Sigmoid colon (tissue), 7 donors: ENCODE measurements around the gene CDH23. TPM values are rescaled to one million over a fixed set of nuclear protein-coding genes. Genes with fewer than 3 reads are reported as not detected.

ENCODE experiments used
- DNase-seq: peaks from one replicate; pipeline ENCODE4 v3.0.0-alpha.2; 2019
- H3K27ac ChIP-seq, 4 donors: fragments of 200-600 bp; sonication (generic); one replicate each; pipeline ENCODE4 v1.5.1; 2016 to 2019; ENCODE audit warnings: mild to moderate bottlenecking in 1 of 4
- H3K27me3 ChIP-seq, 3 donors: fragments of 200-600 bp; sonication (generic); one replicate each; pipeline ENCODE4 v1.5.1; 2019; ENCODE audit warnings: mild to moderate bottlenecking in 1 of 3
- H3K36me3 ChIP-seq, 4 donors: fragments of 200-600 bp; sonication (generic); one replicate each; pipeline ENCODE4 v1.5.1; 2016 to 2019
- H3K4me1 ChIP-seq, 4 donors: fragments of 200-600 bp; sonication (generic); one replicate each; pipeline ENCODE4 v1.5.1; 2017 to 2019
- H3K4me3 ChIP-seq, 4 donors: fragments of 200-600 bp; sonication (generic); one replicate each; pipeline ENCODE4 v1.5.1; 2017 to 2019; ENCODE audit warnings: mild to moderate bottlenecking in 2 of 4, moderate library complexity in 1 of 4
- H3K9me3 ChIP-seq, 4 donors: fragments of 200-600 bp in 3 of 4; sonication (generic) in 3 of 4; one replicate each; pipeline versions ENCODE4 v1.5.1 to v1.6.1; 2013 to 2019
- EP300 ChIP-seq, 4 donors: sonication (generic); formaldehyde crosslinking; IDR thresholded peaks; one replicate each; pipeline ENCODE4 v1.6.1; 2017; ENCODE audit warnings: antibody characterized with exemption in 4 of 4
- POLR2A ChIP-seq, 2 donors: fragments of 450-650 bp; IDR thresholded peaks; one replicate each; pipeline ENCODE4 v1.6.1; 2016; ENCODE audit warnings: antibody characterized with exemption in 2 of 2, mild to moderate bottlenecking in 2 of 2, moderate library complexity in 2 of 2
- POLR2AphosphoS5 ChIP-seq, 4 donors: sonication (generic); formaldehyde crosslinking; IDR thresholded peaks; one replicate each; pipeline ENCODE4 v1.6.1; 2017; ENCODE audit warnings: antibody characterized with exemption in 4 of 4
- WGBS, 2 donors: extraction: QIAGEN DNeasy Blood & Tissue Kit; methylation state at CpG; one replicate each; pipeline ENCODE4 v1.1.7; 2013; 5-methylcytosine and 5-hydroxymethylcytosine counted together
- intact Hi-C: fragments of 100-400 bp; cut with DNase I; formaldehyde crosslinking; loops from one replicate; pipeline ENCODE4 v1.15.1; 2023
- polyA plus RNA-seq, 3 donors: library from polyadenylated mRNA; stranded (reverse); fragments of 200-250 nt; gene quantifications; one replicate each; pipeline ENCODE4 v1.2.3, GENCODE V29; 2013
- total RNA-seq, 4 donors: library from RNA; depleted of rRNA; stranded (reverse); fragments of >200 nt; gene quantifications; one replicate each; pipeline ENCODE4 v1.1.0, GENCODE V29; 2016
- TF ChIP-seq, protein P1 (sequence below), 4 experiments: fragments of 450-650 bp in 3 of 4; fragments of 200-600 bp in 1 of 4; IDR thresholded peaks; one replicate each; pipeline ENCODE4 v1.5.1; 2016 to 2019; ENCODE audit warnings: antibody characterized with exemption in 4 of 4, mild to moderate bottlenecking in 3 of 4, moderate library complexity in 2 of 4
- donor health status: healthy with polysubstance abuse.
- donor health status: Bipolar disorder and iron deficiency.
- donor health status: healthy.

The CDH23 gene
- total RNA-seq (1 to 10 TPM; 3.0 to 7.2 (median 3.7) TPM), polyA plus RNA-seq (1 to 10 TPM; 1.5 to 2.1 (median 1.8) TPM)

DNA sequence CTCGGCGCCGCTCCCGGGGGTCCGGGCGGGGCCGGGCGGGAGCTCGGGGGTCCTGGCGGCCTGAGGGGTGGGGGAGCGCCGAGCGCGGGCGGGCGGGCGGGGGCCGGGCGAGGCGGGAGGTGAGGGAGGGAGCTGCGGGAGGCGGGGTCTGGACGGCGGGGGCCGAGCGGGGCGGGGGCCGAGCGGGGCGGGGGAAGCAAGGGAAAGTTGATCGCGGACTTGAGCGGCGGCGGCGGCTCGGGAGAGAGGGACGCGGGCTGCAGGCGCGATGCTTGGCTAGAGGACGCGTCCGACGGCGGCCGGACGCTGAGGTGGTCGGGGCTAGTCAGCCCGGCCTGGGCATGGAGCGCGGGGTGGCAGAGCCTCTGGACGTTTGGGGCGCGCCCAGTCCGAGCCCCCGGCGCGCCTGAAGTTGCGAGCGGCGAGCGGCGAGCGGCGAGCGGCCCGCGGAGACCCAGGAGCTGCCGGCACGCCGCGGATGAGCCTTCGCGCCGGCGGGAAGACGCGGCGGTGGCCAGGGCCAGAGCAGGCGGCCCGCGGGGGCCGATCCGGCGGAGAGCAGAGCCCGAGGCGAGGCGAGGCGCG, at the start of gene CDH23:
Gene CDH23 (plus strand): TSS at position 210 of the 585 bp plus-strand sequence. CDS start 42,912 bp downstream, outside the sequence.
- Histone ChIP-seq H3K9me3 (no peaks in the 10 kb centered on the region), H3K4me3 (peak within 1 kb of the TSS; percentile 43 to 61 (median 52)), H3K36me3 (no peaks in the 10 kb centered on the region), H3K4me1 (peaks cover 0 to 26% (median 18%) of the 10 kb centered on the region in 4 donors), H3K27ac (peak within 1 kb of the TSS; percentile 2 to 79 (median 41)), H3K27me3 (peaks cover 25 to 48% (median 44%) of the 10 kb centered on the region in 3 donors)
- intact Hi-C loops = loop anchor here (2.0 to 5.0 kb wide), 5 partner anchors 80 to 415 kb away; partner anchors contain the start of gene SLC29A3
- 1% methylated on average over 91 of the region's 91 CpGs for WGBS, 2 donors
- DNase-seq = peak; percentile 70
- no peak for TF ChIP-seq POLR2A (IDR thresholded peaks at IDR 0.05)
- no peak for TF ChIP-seq POLR2AphosphoS5 (IDR thresholded peaks at IDR 0.05)
- TF ChIP-seq, protein P1, sequence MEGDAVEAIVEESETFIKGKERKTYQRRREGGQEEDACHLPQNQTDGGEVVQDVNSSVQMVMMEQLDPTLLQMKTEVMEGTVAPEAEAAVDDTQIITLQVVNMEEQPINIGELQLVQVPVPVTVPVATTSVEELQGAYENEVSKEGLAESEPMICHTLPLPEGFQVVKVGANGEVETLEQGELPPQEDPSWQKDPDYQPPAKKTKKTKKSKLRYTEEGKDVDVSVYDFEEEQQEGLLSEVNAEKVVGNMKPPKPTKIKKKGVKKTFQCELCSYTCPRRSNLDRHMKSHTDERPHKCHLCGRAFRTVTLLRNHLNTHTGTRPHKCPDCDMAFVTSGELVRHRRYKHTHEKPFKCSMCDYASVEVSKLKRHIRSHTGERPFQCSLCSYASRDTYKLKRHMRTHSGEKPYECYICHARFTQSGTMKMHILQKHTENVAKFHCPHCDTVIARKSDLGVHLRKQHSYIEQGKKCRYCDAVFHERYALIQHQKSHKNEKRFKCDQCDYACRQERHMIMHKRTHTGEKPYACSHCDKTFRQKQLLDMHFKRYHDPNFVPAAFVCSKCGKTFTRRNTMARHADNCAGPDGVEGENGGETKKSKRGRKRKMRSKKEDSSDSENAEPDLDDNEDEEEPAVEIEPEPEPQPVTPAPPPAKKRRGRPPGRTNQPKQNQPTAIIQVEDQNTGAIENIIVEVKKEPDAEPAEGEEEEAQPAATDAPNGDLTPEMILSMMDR (IDR thresholded peaks at IDR 0.05) = no peak
- TF ChIP-seq EP300 (IDR thresholded peaks at IDR 0.05) = no peak

DNA sequence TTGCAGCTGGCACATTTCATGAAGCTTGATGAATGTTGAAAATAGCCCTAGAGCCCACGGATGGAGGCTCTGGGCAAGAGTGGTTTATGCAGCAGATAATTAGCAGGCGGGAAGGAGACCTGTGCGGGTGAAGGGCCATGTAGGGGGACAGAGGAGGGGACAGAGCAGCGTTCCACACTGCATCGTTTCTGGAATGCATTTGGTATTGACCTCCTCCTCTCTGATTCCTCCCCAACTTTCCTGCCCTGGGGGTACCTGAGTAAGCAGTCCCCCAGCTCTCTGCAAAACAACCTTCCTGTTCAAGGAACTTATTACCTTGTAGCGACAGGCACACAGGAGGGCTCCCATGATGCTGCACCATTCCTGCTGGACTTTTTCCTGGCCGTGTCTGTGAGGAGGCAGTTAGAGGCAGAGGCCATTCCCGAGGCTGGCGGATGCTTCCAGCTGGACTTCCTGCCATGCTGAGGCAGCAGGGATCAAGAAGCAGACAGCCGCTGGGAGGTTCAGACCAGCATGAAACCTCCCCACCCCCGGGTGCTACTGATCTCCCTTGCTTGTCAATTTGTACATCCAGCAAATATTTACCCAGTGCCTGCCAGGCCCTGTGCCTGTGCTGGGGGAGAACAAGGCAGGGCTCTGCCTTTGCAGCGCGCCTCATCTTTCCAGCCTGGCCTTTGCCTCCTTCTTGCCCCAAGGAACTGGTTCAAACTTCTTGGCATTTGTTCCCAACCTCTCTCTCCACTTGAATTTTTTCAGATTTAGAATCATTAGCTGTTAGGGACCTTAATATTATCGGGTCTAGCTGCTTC, 48.9 kb upstream of the CDH23 start:
- Histone ChIP-seq H3K36me3 (peaks cover 0 to 12% (median 0%) of the 10 kb centered on the region in 4 donors), H3K4me1 (peaks cover 0 to 4% (median 0%) of the 10 kb centered on the region in 4 donors), H3K27me3 (no peaks in the 10 kb centered on the region), H3K4me3 (no peak overlapping the region), H3K9me3 (no peaks in the 10 kb centered on the region), H3K27ac (no peak overlapping the region)
- TF ChIP-seq POLR2AphosphoS5 (IDR thresholded peaks at IDR 0.05) (no peak), EP300 (IDR thresholded peaks at IDR 0.05) (no peak), POLR2A (IDR thresholded peaks at IDR 0.05) (no peak)
- TF ChIP-seq, protein P1 (IDR thresholded peaks at IDR 0.05) = no peak
- 42 to 78% methylated on average over 14 of the region's 14 CpGs for WGBS, 2 donors
- no peak for DNase-seq
- intact Hi-C loops = no loop called here

DNA sequence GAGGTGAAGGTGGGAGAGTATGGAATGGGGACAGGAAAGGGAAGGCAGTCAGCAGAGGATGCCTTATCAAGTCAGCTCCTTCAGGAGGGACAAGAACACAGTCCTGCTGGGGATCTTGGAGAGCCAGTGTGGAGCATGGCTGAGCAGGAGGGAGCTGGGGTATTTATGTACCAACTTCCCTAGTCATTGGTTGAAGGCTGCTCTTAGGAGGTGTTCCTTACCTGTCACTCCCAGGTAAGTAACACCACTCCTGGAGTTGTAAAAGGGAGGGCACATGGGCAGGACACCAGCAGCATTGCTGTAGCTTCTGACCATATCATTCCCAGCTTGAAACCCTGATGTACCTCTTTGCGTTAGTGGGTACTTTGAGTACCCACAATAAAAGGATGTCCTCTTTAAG, 47.9 kb upstream of the CDH23 start:
- DNase-seq = no peak
- TF ChIP-seq POLR2A (IDR thresholded peaks at IDR 0.05) (no peak), POLR2AphosphoS5 (IDR thresholded peaks at IDR 0.05) (no peak), EP300 (IDR thresholded peaks at IDR 0.05) (no peak)
- TF ChIP-seq, protein P1 (IDR thresholded peaks at IDR 0.05) = no peak
- Histone ChIP-seq H3K27ac (no peak overlapping the region), H3K9me3 (no peaks in the 10 kb centered on the region), H3K4me1 (no peaks in the 10 kb centered on the region), H3K27me3 (no peaks in the 10 kb centered on the region), H3K4me3 (no peak overlapping the region), H3K36me3 (peaks cover 0 to 21% (median 0%) of the 10 kb centered on the region in 4 donors)
- WGBS, 2 donors = 96 to 97% methylated on average over 1 of the region's 1 CpG
- intact Hi-C loops = no loop called here

DNA sequence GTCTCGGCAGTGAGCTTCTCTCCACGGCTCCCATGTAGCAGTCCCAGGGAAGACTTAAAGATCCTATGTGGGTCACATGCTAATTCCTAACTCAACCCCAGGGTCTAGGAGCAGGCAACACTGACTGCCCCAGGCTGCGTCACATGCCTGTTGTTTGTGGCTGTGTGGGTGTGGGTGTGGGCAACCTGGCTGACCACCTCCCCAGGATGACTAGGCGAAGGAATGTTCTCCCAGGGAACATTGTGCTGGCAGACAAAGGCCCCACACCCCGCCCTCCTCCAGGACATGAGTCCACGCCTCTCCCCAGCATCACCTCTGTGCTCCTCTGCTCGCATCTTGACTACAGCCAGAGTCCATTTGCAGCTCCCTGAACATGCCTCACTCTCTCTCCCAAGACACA, 47.3 kb upstream of the CDH23 start:
- H3K9me3 ChIP-seq = no peaks in the 10 kb centered on the region
- WGBS, 2 donors = 93 to 95% methylated on average over 7 of the region's 7 CpGs
- H3K27ac ChIP-seq = no peak overlapping the region
- H3K27me3 ChIP-seq = no peaks in the 10 kb centered on the region
- H3K36me3 ChIP-seq = peaks cover 0 to 21% (median 0%) of the 10 kb centered on the region in 4 donors
- DNase-seq = no peak
- intact Hi-C loops = no loop called here
- no peaks in the 10 kb centered on the region for H3K4me1 ChIP-seq
- H3K4me3 ChIP-seq = no peak overlapping the region
- TF ChIP-seq, protein P1 (IDR thresholded peaks at IDR 0.05) = no peak
- TF ChIP-seq POLR2AphosphoS5 (IDR thresholded peaks at IDR 0.05) (no peak), EP300 (IDR thresholded peaks at IDR 0.05) (no peak), POLR2A (IDR thresholded peaks at IDR 0.05) (no peak)
